ENCODE results near the gene FAM3A.

FAM3A gene

DNA sequence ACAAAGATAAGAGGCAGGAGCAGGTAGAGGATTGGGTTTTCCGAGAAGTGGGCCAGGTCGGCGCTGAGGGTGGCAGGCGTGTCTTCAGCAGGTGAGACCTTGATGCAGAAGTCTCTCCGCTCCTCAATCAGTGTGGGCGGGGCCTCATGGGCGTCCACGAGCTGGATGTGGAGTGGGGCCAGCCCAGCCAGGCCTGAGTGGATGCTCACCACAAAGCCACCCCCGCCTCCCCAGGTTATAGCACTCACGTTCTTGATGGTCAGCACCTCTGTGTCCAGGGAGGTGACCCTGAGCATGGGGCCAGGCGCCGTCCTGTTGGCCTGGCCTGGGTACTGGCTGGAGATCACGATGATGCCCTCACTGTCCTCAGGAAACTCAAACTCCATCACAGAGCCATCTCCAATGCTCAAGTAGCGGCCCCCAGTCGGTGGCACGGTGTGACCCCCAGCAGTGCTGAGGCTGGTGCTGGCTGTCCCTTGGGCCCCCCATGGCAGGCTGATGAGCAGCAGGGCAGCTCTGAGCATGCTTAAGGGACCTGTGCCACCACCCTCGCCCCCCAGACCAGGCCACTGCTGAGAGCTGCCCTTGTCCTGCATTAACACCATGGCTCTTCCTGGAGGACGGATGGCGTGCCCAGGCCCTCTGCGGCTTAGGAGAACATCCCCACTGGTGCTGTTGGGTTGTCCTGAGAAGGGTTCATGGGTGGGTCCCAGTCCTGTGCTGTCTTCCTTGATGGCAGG lies 27.5 kb downstream of the FAM3A start:
- no peak for TF ChIP-seq POLR2A (IDR thresholded peaks at IDR 0.05; ENCODE audit: extremely low read depth, insufficient read length)
- TF ChIP-seq MYC (IDR thresholded peaks at IDR 0.05; ENCODE audit: low read depth, low read length): no peak
- TF ChIP-seq, protein P1, sequence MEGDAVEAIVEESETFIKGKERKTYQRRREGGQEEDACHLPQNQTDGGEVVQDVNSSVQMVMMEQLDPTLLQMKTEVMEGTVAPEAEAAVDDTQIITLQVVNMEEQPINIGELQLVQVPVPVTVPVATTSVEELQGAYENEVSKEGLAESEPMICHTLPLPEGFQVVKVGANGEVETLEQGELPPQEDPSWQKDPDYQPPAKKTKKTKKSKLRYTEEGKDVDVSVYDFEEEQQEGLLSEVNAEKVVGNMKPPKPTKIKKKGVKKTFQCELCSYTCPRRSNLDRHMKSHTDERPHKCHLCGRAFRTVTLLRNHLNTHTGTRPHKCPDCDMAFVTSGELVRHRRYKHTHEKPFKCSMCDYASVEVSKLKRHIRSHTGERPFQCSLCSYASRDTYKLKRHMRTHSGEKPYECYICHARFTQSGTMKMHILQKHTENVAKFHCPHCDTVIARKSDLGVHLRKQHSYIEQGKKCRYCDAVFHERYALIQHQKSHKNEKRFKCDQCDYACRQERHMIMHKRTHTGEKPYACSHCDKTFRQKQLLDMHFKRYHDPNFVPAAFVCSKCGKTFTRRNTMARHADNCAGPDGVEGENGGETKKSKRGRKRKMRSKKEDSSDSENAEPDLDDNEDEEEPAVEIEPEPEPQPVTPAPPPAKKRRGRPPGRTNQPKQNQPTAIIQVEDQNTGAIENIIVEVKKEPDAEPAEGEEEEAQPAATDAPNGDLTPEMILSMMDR (IDR thresholded peaks at IDR 0.05; ENCODE audit: low read depth, low read length): no peak
- TF ChIP-seq, protein P2, sequence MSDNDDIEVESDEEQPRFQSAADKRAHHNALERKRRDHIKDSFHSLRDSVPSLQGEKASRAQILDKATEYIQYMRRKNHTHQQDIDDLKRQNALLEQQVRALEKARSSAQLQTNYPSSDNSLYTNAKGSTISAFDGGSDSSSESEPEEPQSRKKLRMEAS (IDR thresholded peaks at IDR 0.05; ENCODE audit: low read depth, low read length): no peak
- no peak overlapping the region for H3K4me3 ChIP-seq (ENCODE audit: low read depth, low read length)
- no peak for DNase-seq (ENCODE audit: low read depth)

DNA sequence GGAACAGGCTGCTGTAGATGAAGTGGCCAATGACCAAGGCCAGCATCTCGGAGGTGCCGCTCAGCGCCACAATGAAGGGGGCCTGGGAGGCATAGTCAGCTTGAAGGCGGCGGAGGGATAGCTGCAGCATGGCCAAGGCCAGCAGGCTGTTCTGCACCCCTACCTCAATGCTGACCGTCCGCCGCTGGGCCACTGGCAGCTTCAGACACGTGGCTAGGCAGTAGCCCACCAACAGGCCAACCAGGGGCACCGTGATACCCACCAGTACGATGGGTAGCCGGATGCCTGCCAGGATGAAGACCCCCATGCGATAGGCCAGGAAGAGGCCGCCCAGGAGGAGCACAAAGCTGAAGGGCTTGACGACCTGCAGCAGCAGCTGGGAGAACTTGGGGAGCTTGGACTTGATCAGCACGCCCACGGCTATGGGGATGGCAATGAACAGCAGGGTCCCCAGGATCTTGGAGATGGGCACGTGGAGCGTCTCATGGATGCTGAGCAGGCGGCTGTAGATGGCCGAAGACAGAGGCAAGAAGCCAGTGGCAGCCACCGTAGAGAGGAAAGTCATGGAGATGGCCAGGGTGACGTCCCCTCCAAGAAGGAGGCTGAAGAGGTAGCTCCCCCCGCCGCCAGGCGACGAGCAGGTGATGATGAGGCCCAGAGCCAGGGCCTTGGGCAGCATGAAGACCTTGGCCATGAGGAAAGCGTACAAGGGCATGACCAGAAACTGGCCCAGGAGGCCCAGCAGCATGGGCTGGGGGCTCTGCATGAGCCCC lies 28.3 kb downstream of the FAM3A start:
- TF ChIP-seq, protein P1 (IDR thresholded peaks at IDR 0.05; ENCODE audit: low read depth, low read length): no peak
- no peak for TF ChIP-seq MYC (IDR thresholded peaks at IDR 0.05; ENCODE audit: low read depth, low read length)
- no peak for TF ChIP-seq POLR2A (IDR thresholded peaks at IDR 0.05; ENCODE audit: extremely low read depth, insufficient read length)
- TF ChIP-seq, protein P2 (IDR thresholded peaks at IDR 0.05; ENCODE audit: low read depth, low read length): no peak
- no peak overlapping the region for H3K4me3 ChIP-seq (ENCODE audit: low read depth, low read length)
- DNase-seq (ENCODE audit: low read depth): no peak

DNA sequence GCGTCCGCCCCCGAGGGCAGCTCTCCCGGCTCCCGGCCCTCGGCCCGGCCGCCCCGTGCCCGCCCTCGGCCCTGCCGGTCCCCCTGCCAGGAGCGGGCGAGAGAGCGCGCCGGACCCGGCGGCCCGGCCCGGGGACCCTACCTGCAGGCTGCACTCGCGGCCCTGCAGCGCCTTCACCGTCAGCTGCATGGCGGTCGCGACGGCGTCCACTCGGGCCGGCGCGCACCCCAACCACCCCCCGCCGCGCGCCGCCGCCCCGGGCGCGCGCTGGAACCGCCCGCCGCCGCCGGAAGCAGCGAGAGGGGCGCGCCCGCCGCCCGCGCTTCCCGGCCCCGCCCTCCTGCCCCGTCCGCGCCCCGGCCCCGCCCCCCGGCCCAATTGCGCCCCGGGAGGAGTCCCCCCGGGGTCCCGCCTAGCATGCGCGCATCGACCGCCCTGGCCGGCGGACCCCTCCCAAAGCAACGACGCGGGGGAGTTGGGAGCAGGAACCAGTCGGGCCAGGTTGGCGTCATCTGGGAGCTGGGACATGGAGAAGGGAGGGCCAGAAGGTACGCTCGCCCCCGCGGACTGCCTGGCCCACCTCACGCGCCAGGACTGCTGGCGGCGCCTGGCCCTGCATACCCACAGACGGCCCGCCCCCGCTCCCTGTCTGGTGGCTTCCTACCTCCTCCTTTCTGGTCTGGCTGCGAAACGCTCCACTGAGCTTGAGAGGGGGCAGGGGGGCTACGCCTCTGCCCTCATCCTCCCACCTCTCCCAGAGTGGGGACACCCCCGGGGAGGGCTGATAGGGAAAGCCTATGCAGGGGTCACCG lies 29.4 kb downstream of the FAM3A start, which contains the start of gene UBL4A:
UBL4A (minus strand) TSS at position 220 of the 812 bp plus-strand sequence; CDS start at position 189, 31 bp downstream.
- H3K4me3 ChIP-seq (ENCODE audit: low read depth, low read length): peak within 1 kb of the TSS; percentile 70
- DNase-seq (ENCODE audit: low read depth): peak; percentile 75
- TF ChIP-seq POLR2A (IDR thresholded peaks at IDR 0.05; ENCODE audit: extremely low read depth, insufficient read length): peak; percentile 45
- TF ChIP-seq, protein P2 (IDR thresholded peaks at IDR 0.05; ENCODE audit: low read depth, low read length): no peak
- TF ChIP-seq, protein P1 (IDR thresholded peaks at IDR 0.05; ENCODE audit: low read depth, low read length): no peak
- no peak for TF ChIP-seq MYC (IDR thresholded peaks at IDR 0.05; ENCODE audit: low read depth, low read length)

DNA sequence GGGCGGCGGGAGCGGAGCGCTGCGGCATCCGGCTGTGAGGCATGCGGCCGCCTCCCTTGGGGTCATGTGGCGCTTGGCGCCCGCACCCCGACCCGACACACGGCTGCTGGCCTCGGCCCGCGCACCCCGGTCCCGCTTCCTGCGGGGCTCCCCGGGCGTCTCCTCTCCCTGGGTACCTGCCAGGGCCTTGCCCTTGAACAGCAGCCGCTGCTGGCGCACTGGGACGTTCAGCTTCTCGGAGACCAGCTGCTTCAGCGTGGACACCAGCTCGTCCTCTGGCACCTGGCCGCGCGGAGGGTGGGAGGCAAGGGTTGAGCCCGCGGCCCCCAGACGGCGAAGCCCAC lies 30.0 kb downstream of the FAM3A start:
- TF ChIP-seq MYC (IDR thresholded peaks at IDR 0.05; ENCODE audit: low read depth, low read length): no peak; the same call in 1 of the 2 replicates
- TF ChIP-seq, protein P1 (IDR thresholded peaks at IDR 0.05; ENCODE audit: low read depth, low read length): no peak
- TF ChIP-seq, protein P2 (IDR thresholded peaks at IDR 0.05; ENCODE audit: low read depth, low read length): peak; percentile 54; the same call in 1 of the 2 replicates
- TF ChIP-seq POLR2A (IDR thresholded peaks at IDR 0.05; ENCODE audit: extremely low read depth, insufficient read length): no peak
- DNase-seq (ENCODE audit: low read depth): peak; percentile 51
- H3K4me3 ChIP-seq (ENCODE audit: low read depth, low read length): peak overlapping the region; percentile 70
